GOT3 (cell line): Measurements from ENCODE around the gene ZNF207.
"Not testable (repeated sequence)": the region's sequence is repeated elsewhere in the genome, so short reads cannot be mapped to it uniquely, and the experiment has no call there.

Source experiments
- DNase-seq: peaks from one replicate; lab custom pipeline; 2025; ENCODE audit warnings: mixed read lengths; lab: John Stamatoyannopoulos, UW

The ZNF207 gene

GRCh38 chr17:32349854-32350665, at the start of gene ZNF207:
TSS of gene ZNF207 (plus strand) at chr17:32350157. CDS start at chr17:32350286, 129 bp downstream.
- DNase-seq: peak; percentile 88

- no peak for DNase-seq
Observed at GRCh38 chr17:32302037-32302436, 47.9 kb upstream of the ZNF207 start.

- no peak for DNase-seq
Observed at GRCh38 chr17:32302860-32303649, 46.9 kb upstream of the ZNF207 start.

GRCh38 chr17:32303781-32304288, 46.1 kb upstream of the ZNF207 start:
- DNase-seq: no peak

- no peak for DNase-seq
Observed at GRCh38 chr17:32305049-32305448, 44.9 kb upstream of the ZNF207 start.

- no peak for DNase-seq
Observed at GRCh38 chr17:32307658-32308057, 42.3 kb upstream of the ZNF207 start.

GRCh38 chr17:32311028-32311536, 38.9 kb upstream of the ZNF207 start:
- DNase-seq: no peak

- no peak for DNase-seq
Observed at GRCh38 chr17:32314636-32315035, 35.3 kb upstream of the ZNF207 start.

- no peak for DNase-seq
Observed at GRCh38 chr17:32315171-32315570, 34.8 kb upstream of the ZNF207 start.

GRCh38 chr17:32316653-32317052, 33.3 kb upstream of the ZNF207 start:
- not testable (repeated sequence) for DNase-seq

GRCh38 chr17:32317353-32317752, 32.6 kb upstream of the ZNF207 start:
- DNase-seq: no peak

GRCh38 chr17:32318071-32318470, 31.9 kb upstream of the ZNF207 start:
- DNase-seq: no peak

- peak; percentile 43 for DNase-seq
Observed at GRCh38 chr17:32319548-32319905, 30.4 kb upstream of the ZNF207 start.

- DNase-seq: not testable (repeated sequence)
Observed at GRCh38 chr17:32320080-32320479, 29.9 kb upstream of the ZNF207 start.

- no peak for DNase-seq
Observed at GRCh38 chr17:32320847-32321246, 29.1 kb upstream of the ZNF207 start.

- no peak for DNase-seq
Observed at GRCh38 chr17:32323046-32323445, 26.9 kb upstream of the ZNF207 start.

- DNase-seq: no peak
Observed at GRCh38 chr17:32323811-32324491, 26.0 kb upstream of the ZNF207 start.

GRCh38 chr17:32327911-32328310, 22.0 kb upstream of the ZNF207 start:
- DNase-seq: no peak

- no peak for DNase-seq
Observed at GRCh38 chr17:32330147-32330546, 19.8 kb upstream of the ZNF207 start.

GRCh38 chr17:32331243-32332040, 18.5 kb upstream of the ZNF207 start:
- no peak for DNase-seq

- no peak for DNase-seq
Observed at GRCh38 chr17:32333187-32333586, 16.8 kb upstream of the ZNF207 start.
